ENCODE results near the gene SLC7A7. TPM values are rescaled to one million over a fixed set of nuclear protein-coding genes. Genes with fewer than 3 reads are reported as not detected.

The SLC7A7 gene
- total RNA-seq, 1 experiment from 2014 or later: 3.1 TPM

GRCh38 chr14:22772725-22773124 lies 42.5 kb downstream of the SLC7A7 start:
- Mint-ChIP-seq H3K4me1 (peaks cover 4% of the 10 kb centered on the region in 2 experiments), H3K27me3 (ENCODE audit: low read depth) (no peaks in the 10 kb centered on the region), H3K27ac (no peak overlapping the region), H3K36me3 (ENCODE audit: insufficient read depth in 1 of 3, low read depth in 3 of 3) (peaks cover 36 to 53% (median 42%) of the 10 kb centered on the region in 3 experiments), H3K4me3 (no peak overlapping the region), H3K9me3 (no peaks in the 10 kb centered on the region)
- H3K4me1 ChIP-seq (ENCODE audit: insufficient read depth, low read length): no peaks in the 10 kb centered on the region
- no peak overlapping the region for H2BK5ac ChIP-seq (ENCODE audit: insufficient read length, low read length)
- no peak overlapping the region for H3K4me2 ChIP-seq (ENCODE audit: insufficient read depth, insufficient read length, low read length)
- H3K14ac ChIP-seq (ENCODE audit: insufficient read depth, low read length): no peak overlapping the region
- WGBS (ENCODE audit: extremely low coverage, insufficient read length, low lambda C conversion rate): no CpG with 5 or more reads among the region's 1 CpG
- H2BK20ac ChIP-seq (ENCODE audit: low read depth, low read length, poor library complexity, severe bottlenecking): no peak overlapping the region
- no peak overlapping the region for H3K4ac ChIP-seq (ENCODE audit: low read depth, low read length)
- H2AK5ac ChIP-seq (ENCODE audit: insufficient read length, low read length): no peak overlapping the region
- peaks cover 3% of the 10 kb centered on the region for H3K79me1 ChIP-seq (ENCODE audit: insufficient read depth, low read depth, low read length, poor library complexity, severe bottlenecking)
- H3K27me3 ChIP-seq (ENCODE audit: insufficient read depth, low read length): no peaks in the 10 kb centered on the region
- H3K23me2 ChIP-seq (ENCODE audit: insufficient read length, low read depth, low read length, poor library complexity, severe bottlenecking): no peaks in the 10 kb centered on the region
- H4K20me1 ChIP-seq (ENCODE audit: control insufficient read depth, insufficient read depth, insufficient read length): no peaks in the 10 kb centered on the region
- no peak overlapping the region for H2BK120ac ChIP-seq (ENCODE audit: low read depth, low read length, poor library complexity, severe bottlenecking)
- no peak overlapping the region for H3K27ac ChIP-seq (ENCODE audit: insufficient read length, low read depth, low read length)
- no peak overlapping the region for H2BK12ac ChIP-seq (ENCODE audit: insufficient read length, low read depth, low read length)
- no peak overlapping the region for H4K5ac ChIP-seq (ENCODE audit: insufficient read length, low read depth, low read length)
- H3K18ac ChIP-seq (ENCODE audit: insufficient read length, low read depth, low read length): no peak overlapping the region
- H3K9me3 ChIP-seq (ENCODE audit: control insufficient read depth, low read depth, low read length): no peaks in the 10 kb centered on the region
- no peak for DNase-seq
- no peak overlapping the region for H4K8ac ChIP-seq (replicated peaks; ENCODE audit: insufficient read length, low read depth, low read length)
- no peak overlapping the region for H3T11ph ChIP-seq (ENCODE audit: low read length)
- no peak overlapping the region for H3K23ac ChIP-seq (ENCODE audit: insufficient read length, low read depth, low read length)
- no peak overlapping the region for H2AFZ ChIP-seq (ENCODE audit: low read length)
- H2BK15ac ChIP-seq (ENCODE audit: low read depth, low read length): no peak overlapping the region
- no peak overlapping the region for H3K56ac ChIP-seq (ENCODE audit: insufficient read length, low read depth, low read length)
- H3K79me2 ChIP-seq (ENCODE audit: insufficient read depth, low read length): peaks cover 7% of the 10 kb centered on the region; the same call in 1 of the 2 replicates
- no peak overlapping the region for H4K91ac ChIP-seq (ENCODE audit: insufficient read length, low read depth, low read length)
- H3K9ac ChIP-seq (ENCODE audit: extremely low read depth, insufficient read length, low read length): no peak overlapping the region
- TF ChIP-seq CTCF (conservative IDR thresholded peaks at IDR 0.05): no peak

Measured in H9 (cell line).